Measurements from ENCODE around the gene MRC2. TPM values are rescaled to one million over a fixed set of nuclear protein-coding genes. Genes with fewer than 3 reads are reported as not detected.

MRC2 gene
- total RNA-seq, 1 donor from 2014 or later, result 87.4 TPM

- no peak for DNase-seq (ENCODE audit: low spot score)
Measured at GRCh38 chr17:62663304-62663703, 35.8 kb downstream of the MRC2 start.

GRCh38 chr17:62664336-62665120 is 37.1 kb downstream of the MRC2 start:
- no peak for DNase-seq (ENCODE audit: low spot score)

GRCh38 chr17:62665599-62665998 is 38.1 kb downstream of the MRC2 start:
- no peak for DNase-seq (ENCODE audit: low spot score)

GRCh38 chr17:62666061-62666800 is 38.8 kb downstream of the MRC2 start:
- DNase-seq (ENCODE audit: low spot score), result no peak

- DNase-seq (ENCODE audit: low spot score), result no peak
Measured at GRCh38 chr17:62666801-62667591, 39.5 kb downstream of the MRC2 start.

GRCh38 chr17:62668091-62668804 is 40.8 kb downstream of the MRC2 start:
- DNase-seq (ENCODE audit: low spot score), result no peak

GRCh38 chr17:62670202-62670821 is 42.8 kb downstream of the MRC2 start:
- no peak for DNase-seq (ENCODE audit: low spot score)

GRCh38 chr17:62671553-62671952 is 44.1 kb downstream of the MRC2 start:
- DNase-seq (ENCODE audit: low spot score), result no peak

- DNase-seq (ENCODE audit: low spot score), result no peak
Measured at GRCh38 chr17:62672957-62673356, 45.5 kb downstream of the MRC2 start.

GRCh38 chr17:62673614-62674362 is 46.3 kb downstream of the MRC2 start:
- DNase-seq (ENCODE audit: low spot score), result no peak

- DNase-seq (ENCODE audit: low spot score), result no peak
Measured at GRCh38 chr17:62674363-62674739, 46.9 kb downstream of the MRC2 start.

- no peak for DNase-seq (ENCODE audit: low spot score)
Measured at GRCh38 chr17:62674841-62675240, 47.4 kb downstream of the MRC2 start.

GRCh38 chr17:62675260-62675659 is 47.8 kb downstream of the MRC2 start:
- no peak for DNase-seq (ENCODE audit: low spot score)

GRCh38 chr17:62675701-62676100 is 48.2 kb downstream of the MRC2 start:
- no peak for DNase-seq (ENCODE audit: low spot score)

- no peak for DNase-seq (ENCODE audit: low spot score)
Measured at GRCh38 chr17:62676231-62676943, 48.9 kb downstream of the MRC2 start.

- DNase-seq (ENCODE audit: low spot score), result no peak
Measured at GRCh38 chr17:62676952-62677596, 49.6 kb downstream of the MRC2 start.

GRCh38 chr17:62678214-62678919 is 50.9 kb downstream of the MRC2 start:
- DNase-seq (ENCODE audit: low spot score), result no peak

- no peak for DNase-seq (ENCODE audit: low spot score)
Measured at GRCh38 chr17:62679866-62680377, 52.5 kb downstream of the MRC2 start.
